ENCODE results near the gene RTL1. TPM values are rescaled to one million over a fixed set of nuclear protein-coding genes. Genes with fewer than 3 reads are reported as not detected.

The RTL1 gene
- total and polyA plus RNA-seq, 2 of the 8 experiments (the other 6 are each of a cell fraction or from before 2014, with no cell fraction given): not detected

DNA sequence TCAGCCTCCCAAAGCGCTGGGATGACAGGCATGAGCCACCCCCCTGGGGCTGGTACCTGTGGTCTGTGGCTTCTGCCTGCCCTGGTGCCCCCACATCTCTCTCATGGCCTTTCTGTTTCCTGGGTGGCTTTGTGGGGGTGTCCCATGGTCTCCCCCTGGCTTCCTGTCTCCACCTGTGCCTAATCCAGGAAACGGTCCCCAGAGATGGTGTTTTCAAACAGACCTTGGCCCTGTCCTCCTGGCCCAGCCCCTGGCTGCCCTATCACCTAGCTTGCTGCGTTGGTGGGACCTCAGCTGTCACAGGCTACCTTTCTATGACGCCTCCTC lies 59.5 kb downstream of the RTL1 start:
- CTCF ChIA-PET (ENCODE audit: partially characterized antibody): interaction anchor here (1.1 kb wide), 1 partner anchor 33 kb away, joined by 3 read pairs; no protein-coding TSS in a partner anchor
- no peaks in the 10 kb centered on the region for H3K79me2 ChIP-seq (ENCODE audit: control insufficient read depth in 1 of 2, insufficient read depth in 2 of 2, low read length in 2 of 2)
- 93% methylated on average over 4 of the region's 4 CpGs; no CpG with 5 or more reads in 1 of the 2 experiments for WGBS, 2 experiments (ENCODE audit: extremely low coverage in 1 of 2, insufficient coverage in 1 of 2, insufficient read length in 1 of 2, insufficient replicate concordance in 2 of 2, low coverage in 1 of 2, low lambda C conversion rate in 2 of 2, missing lambda C conversion rate in 1 of 2)

More for the DNA sequence above, 59.5 kb downstream of the RTL1 start:
- no peak overlapping the region for H2BK15ac ChIP-seq (ENCODE audit: low read length)
- no peak for DNase-seq (ENCODE audit: low read depth in 1 of 2, low spot score in 2 of 2)
- H3K4me2 ChIP-seq (ENCODE audit: insufficient read depth in 1 of 2, low read depth in 2 of 2, low read length in 2 of 2): no peak overlapping the region
- H4K8ac ChIP-seq (ENCODE audit: extremely low read depth, insufficient read depth, low read length): no peak overlapping the region
- TF ChIP-seq CEBPB (IDR thresholded peaks at IDR 0.05; ENCODE audit: low read depth, low read length) (no peak), SIRT6 (IDR thresholded peaks at IDR 0.05; ENCODE audit: low read length) (no peak)
- H3K9me3 ChIP-seq (ENCODE audit: insufficient read depth in 2 of 2, low read depth in 1 of 2, low read length in 1 of 2): no peaks in the 10 kb centered on the region
- no peaks in the 10 kb centered on the region for H3K36me3 ChIP-seq (ENCODE audit: control insufficient read depth in 2 of 4, insufficient read depth in 4 of 4, low read length in 3 of 4)
- H3K4me1 ChIP-seq (replicated peaks in 1 of 4; ENCODE audit: control insufficient read depth in 3 of 4, insufficient read depth in 4 of 4, low read length in 3 of 4): peaks cover 0 to 26% (median 20%) of the 10 kb centered on the region in 4 experiments; a peak in 6 of 7 replicates
- H3K4me3 ChIP-seq (ENCODE audit: extremely low read depth in 1 of 4, insufficient read depth in 2 of 4, low read depth in 3 of 4, low read length in 4 of 4): no peak overlapping the region
- no peaks in the 10 kb centered on the region for H3K23me2 ChIP-seq (ENCODE audit: low read depth, low read length)
- no peak overlapping the region for H2AK5ac ChIP-seq (ENCODE audit: low read depth, low read length)
- no peak overlapping the region for H4K5ac ChIP-seq (ENCODE audit: insufficient read length, low read depth, low read length)
- no peak overlapping the region for H2AFZ ChIP-seq (ENCODE audit: low read length)
- H2BK12ac ChIP-seq (ENCODE audit: low read depth, low read length): no peak overlapping the region
- H3K18ac ChIP-seq (ENCODE audit: extremely low read depth, low read length): no peak overlapping the region
- no peak overlapping the region for H3K23ac ChIP-seq (ENCODE audit: insufficient read length)
- no peaks in the 10 kb centered on the region for H3K79me1 ChIP-seq (ENCODE audit: low read depth, low read length)
- FAIRE-seq: no peak
- no peaks in the 10 kb centered on the region for H4K20me1 ChIP-seq (replicated peaks in 1 of 2; ENCODE audit: control insufficient read depth in 1 of 2, insufficient read depth in 2 of 2, low read length in 2 of 2)
- H2BK20ac ChIP-seq (ENCODE audit: low read length): no peak overlapping the region
- H4K91ac ChIP-seq (replicated peaks; ENCODE audit: insufficient read length, low read length): no peak overlapping the region
- no peaks in the 10 kb centered on the region; a peak in 2 of 7 replicates for H3K27me3 ChIP-seq (replicated peaks in 1 of 4; ENCODE audit: control insufficient read depth in 3 of 4, extremely low read depth in 1 of 4, insufficient read depth in 3 of 4, low read length in 3 of 4)
- no peak overlapping the region for H3K56ac ChIP-seq (replicated peaks; ENCODE audit: insufficient read length, low read depth, low read length)
- H2BK120ac ChIP-seq (replicated peaks; ENCODE audit: low read depth, low read length): no peak overlapping the region
- no peak overlapping the region for H3K4ac ChIP-seq (replicated peaks; ENCODE audit: insufficient read length, low read depth, low read length)
- H3K27ac ChIP-seq (ENCODE audit: low read depth, low read length): no peak overlapping the region
- no peak overlapping the region for H3K9ac ChIP-seq (replicated peaks in 1 of 4; ENCODE audit: extremely low read depth in 1 of 4, low read depth in 3 of 4, low read length in 3 of 4)
- no peak overlapping the region for H2BK5ac ChIP-seq (ENCODE audit: low read depth, low read length)
- no peak overlapping the region for H3K14ac ChIP-seq (ENCODE audit: insufficient read length)
- POLR2A ChIA-PET (ENCODE audit: partially characterized antibody): no interaction called here

Measured in H1 (cell line).